GM12891 (cell line): ENCODE measurements around the gene PIK3CB.

ENCODE experiments used
- PAX5 ChIP-seq: IDR thresholded peaks from 2 replicates; pipeline ENCODE4 v1.6.1; 2011; ENCODE audit warnings: low read length, moderate library complexity, mild to moderate bottlenecking; ENCODE audit not compliant: insufficient read depth, severe bottlenecking
- POLR2A ChIP-seq: IDR thresholded peaks from 2 replicates; pipeline ENCODE4 v1.6.1; 2011; ENCODE audit warnings: low read depth, low read length, control low read depth
- POLR2AphosphoS5 ChIP-seq: IDR thresholded peaks from 2 replicates; pipeline ENCODE4 v1.6.1; 2011; ENCODE audit warnings: low read depth, low read length, control low read depth
- POU2F2 ChIP-seq: IDR thresholded peaks from 2 replicates; pipeline ENCODE4 v1.6.1; 2011; ENCODE audit warnings: low read depth, mild to moderate bottlenecking, control low read depth, low read length, moderate library complexity
- SPI1 ChIP-seq: IDR thresholded peaks from 2 replicates; pipeline ENCODE4 v1.6.1; 2011; ENCODE audit warnings: low read depth, low read length, control low read depth
- TAF1 ChIP-seq: IDR thresholded peaks from 2 replicates; pipeline ENCODE4 v1.6.1; 2011; ENCODE audit warnings: low read depth, low read length, control low read depth

- TF ChIP-seq POLR2A (no peak), POLR2AphosphoS5 (no peak), TAF1 (no peak), SPI1 (no peak), PAX5 (no peak), POU2F2 (no peak)
Measured at GRCh38 chr3:138675393-138675792, 159.3 kb downstream of the PIK3CB start.
